Measurements from ENCODE around the gene LHFPL2.

Gene LHFPL2

GRCh38 chr5:78570646-78571045 is 77.9 kb downstream of the LHFPL2 start:
- H3K36me3 Mint-ChIP-seq (ENCODE audit: low read depth): no peaks in the 10 kb centered on the region
- no peak overlapping the region for H3K4me3 Mint-ChIP-seq
- peaks cover 16% of the 10 kb centered on the region for H3K4me1 Mint-ChIP-seq (ENCODE audit: low read depth)
- no peak overlapping the region for H3K27ac Mint-ChIP-seq
- H3K27me3 Mint-ChIP-seq: peaks cover 2% of the 10 kb centered on the region
- H3K9me3 Mint-ChIP-seq: no peaks in the 10 kb centered on the region

- no peaks in the 10 kb centered on the region for H3K9me3 Mint-ChIP-seq
- peaks cover 7% of the 10 kb centered on the region for H3K27me3 Mint-ChIP-seq
- H3K36me3 Mint-ChIP-seq (ENCODE audit: low read depth): no peaks in the 10 kb centered on the region
- no peak overlapping the region for H3K27ac Mint-ChIP-seq
- H3K4me1 Mint-ChIP-seq (ENCODE audit: low read depth): peaks cover 16% of the 10 kb centered on the region
- H3K4me3 Mint-ChIP-seq: no peak overlapping the region
Observed at GRCh38 chr5:78569441-78569840, 79.1 kb downstream of the LHFPL2 start.

- Mint-ChIP-seq H3K9me3 (no peaks in the 10 kb centered on the region), H3K4me1 (ENCODE audit: low read depth) (peaks cover 8% of the 10 kb centered on the region), H3K27me3 (peaks cover 7% of the 10 kb centered on the region), H3K36me3 (ENCODE audit: low read depth) (no peaks in the 10 kb centered on the region), H3K27ac (no peak overlapping the region), H3K4me3 (no peak overlapping the region)
Observed at GRCh38 chr5:78568676-78569075, 79.9 kb downstream of the LHFPL2 start.

GRCh38 chr5:78568212-78568611 is 80.4 kb downstream of the LHFPL2 start:
- Mint-ChIP-seq H3K27me3 (peaks cover 7% of the 10 kb centered on the region), H3K4me3 (no peak overlapping the region), H3K4me1 (ENCODE audit: low read depth) (peaks cover 4% of the 10 kb centered on the region), H3K36me3 (ENCODE audit: low read depth) (no peaks in the 10 kb centered on the region), H3K27ac (no peak overlapping the region), H3K9me3 (no peaks in the 10 kb centered on the region)

- Mint-ChIP-seq H3K36me3 (ENCODE audit: low read depth) (no peaks in the 10 kb centered on the region), H3K27ac (no peak overlapping the region), H3K27me3 (peaks cover 7% of the 10 kb centered on the region), H3K4me3 (no peak overlapping the region), H3K4me1 (ENCODE audit: low read depth) (peaks cover 4% of the 10 kb centered on the region), H3K9me3 (no peaks in the 10 kb centered on the region)
Observed at GRCh38 chr5:78567617-78568016, 81.0 kb downstream of the LHFPL2 start.

- Mint-ChIP-seq H3K4me3 (no peak overlapping the region), H3K9me3 (no peaks in the 10 kb centered on the region), H3K27ac (peak overlapping the region; percentile 7), H3K36me3 (ENCODE audit: low read depth) (no peaks in the 10 kb centered on the region), H3K4me1 (ENCODE audit: low read depth) (peaks cover 4% of the 10 kb centered on the region), H3K27me3 (peaks cover 7% of the 10 kb centered on the region)
Observed at GRCh38 chr5:78566747-78567425, 81.7 kb downstream of the LHFPL2 start.

GRCh38 chr5:78565395-78565794 is 83.2 kb downstream of the LHFPL2 start:
- H3K9me3 Mint-ChIP-seq: no peaks in the 10 kb centered on the region
- no peak overlapping the region for H3K27ac Mint-ChIP-seq
- no peaks in the 10 kb centered on the region for H3K36me3 Mint-ChIP-seq (ENCODE audit: low read depth)
- peaks cover 4% of the 10 kb centered on the region for H3K4me1 Mint-ChIP-seq (ENCODE audit: low read depth)
- H3K27me3 Mint-ChIP-seq: peaks cover 10% of the 10 kb centered on the region
- no peak overlapping the region for H3K4me3 Mint-ChIP-seq

- Mint-ChIP-seq H3K4me1 (ENCODE audit: low read depth) (peaks cover 4% of the 10 kb centered on the region), H3K4me3 (no peak overlapping the region)
Observed at GRCh38 chr5:78563621-78564020, 85.0 kb downstream of the LHFPL2 start.

GRCh38 chr5:78562714-78563330 is 85.8 kb downstream of the LHFPL2 start:
- Mint-ChIP-seq H3K27me3 (peaks cover 19% of the 10 kb centered on the region), H3K27ac (no peak overlapping the region), H3K4me3 (no peak overlapping the region), H3K36me3 (ENCODE audit: low read depth) (no peaks in the 10 kb centered on the region), H3K4me1 (ENCODE audit: low read depth) (peaks cover 4% of the 10 kb centered on the region), H3K9me3 (no peaks in the 10 kb centered on the region)

More at GRCh38 chr5:78563621-78564020, 85.0 kb downstream of the LHFPL2 start:
- H3K9me3 Mint-ChIP-seq: no peaks in the 10 kb centered on the region
- H3K36me3 Mint-ChIP-seq (ENCODE audit: low read depth): no peaks in the 10 kb centered on the region
- no peak overlapping the region for H3K27ac Mint-ChIP-seq
- H3K27me3 Mint-ChIP-seq: peaks cover 19% of the 10 kb centered on the region

- Mint-ChIP-seq H3K9me3 (no peaks in the 10 kb centered on the region), H3K4me3 (no peak overlapping the region), H3K36me3 (ENCODE audit: low read depth) (no peaks in the 10 kb centered on the region), H3K4me1 (ENCODE audit: low read depth) (peaks cover 3% of the 10 kb centered on the region), H3K27ac (no peak overlapping the region), H3K27me3 (peaks cover 19% of the 10 kb centered on the region)
Observed at GRCh38 chr5:78562001-78562400, 86.6 kb downstream of the LHFPL2 start.

GRCh38 chr5:78561261-78561660 is 87.3 kb downstream of the LHFPL2 start:
- Mint-ChIP-seq H3K27ac (no peak overlapping the region), H3K4me1 (ENCODE audit: low read depth) (no peaks in the 10 kb centered on the region), H3K36me3 (ENCODE audit: low read depth) (no peaks in the 10 kb centered on the region), H3K27me3 (peaks cover 19% of the 10 kb centered on the region), H3K4me3 (no peak overlapping the region), H3K9me3 (no peaks in the 10 kb centered on the region)

- Mint-ChIP-seq H3K9me3 (no peaks in the 10 kb centered on the region), H3K27me3 (peaks cover 23% of the 10 kb centered on the region), H3K4me3 (no peak overlapping the region), H3K27ac (no peak overlapping the region), H3K4me1 (ENCODE audit: low read depth) (no peaks in the 10 kb centered on the region), H3K36me3 (ENCODE audit: low read depth) (no peaks in the 10 kb centered on the region)
Observed at GRCh38 chr5:78560000-78560855, 88.3 kb downstream of the LHFPL2 start.

GRCh38 chr5:78557601-78558000 is 91.0 kb downstream of the LHFPL2 start:
- H3K27ac Mint-ChIP-seq: no peak overlapping the region
- no peak overlapping the region for H3K4me3 Mint-ChIP-seq
- H3K9me3 Mint-ChIP-seq: no peaks in the 10 kb centered on the region
- H3K27me3 Mint-ChIP-seq: peaks cover 22% of the 10 kb centered on the region
- H3K4me1 Mint-ChIP-seq (ENCODE audit: low read depth): peaks cover 5% of the 10 kb centered on the region
- no peaks in the 10 kb centered on the region for H3K36me3 Mint-ChIP-seq (ENCODE audit: low read depth)

GRCh38 chr5:78555870-78556269 is 92.7 kb downstream of the LHFPL2 start:
- H3K27me3 Mint-ChIP-seq: peaks cover 19% of the 10 kb centered on the region
- H3K4me1 Mint-ChIP-seq (ENCODE audit: low read depth): peaks cover 5% of the 10 kb centered on the region
- no peaks in the 10 kb centered on the region for H3K36me3 Mint-ChIP-seq (ENCODE audit: low read depth)
- H3K9me3 Mint-ChIP-seq: no peaks in the 10 kb centered on the region
- no peak overlapping the region for H3K27ac Mint-ChIP-seq
- H3K4me3 Mint-ChIP-seq: no peak overlapping the region

- Mint-ChIP-seq H3K4me3 (no peak overlapping the region), H3K36me3 (ENCODE audit: low read depth) (no peaks in the 10 kb centered on the region), H3K9me3 (no peaks in the 10 kb centered on the region), H3K27me3 (peaks cover 14% of the 10 kb centered on the region), H3K4me1 (ENCODE audit: low read depth) (peaks cover 5% of the 10 kb centered on the region), H3K27ac (no peak overlapping the region)
Observed at GRCh38 chr5:78554670-78555069, 93.9 kb downstream of the LHFPL2 start.
